Measurements from ENCODE around the gene MYO3B.

DNA sequence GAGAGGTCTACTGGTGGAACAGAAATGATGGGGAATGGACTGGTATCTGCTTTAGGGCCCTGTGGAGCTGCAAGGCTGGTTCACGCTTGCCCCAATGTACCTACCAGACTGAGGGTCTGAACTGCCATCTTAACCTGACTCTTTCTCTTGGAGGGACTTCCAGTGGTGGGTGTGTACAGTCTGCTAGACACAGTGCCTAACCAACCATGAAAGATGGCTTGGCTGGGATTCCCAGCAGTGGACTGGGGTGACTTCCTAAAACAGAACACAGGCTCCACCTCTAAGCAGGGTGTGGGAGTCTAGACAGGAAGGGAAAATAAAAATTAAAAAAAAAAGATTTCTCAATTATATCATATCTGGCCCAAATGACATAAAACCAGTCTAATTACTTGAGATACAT lies 25.5 kb upstream of the MYO3B start:
- TF ChIP-seq POLR2AphosphoS5 (IDR thresholded peaks at IDR 0.05; ENCODE audit: low read depth, low read length) (no peak), MAFK (IDR thresholded peaks at IDR 0.05; ENCODE audit: low read depth, low read length) (no peak), EP300 (IDR thresholded peaks at IDR 0.05; ENCODE audit: borderline replicate concordance in 1 of 2, low read depth in 2 of 2, low read length in 2 of 2) (no peak), CTCF (IDR thresholded peaks at IDR 0.05; ENCODE audit: control extremely low read depth in 1 of 3, insufficient read depth in 1 of 3, low read depth in 1 of 3, low read length in 3 of 3) (no peak)
